H1 (cell line): ENCODE measurements around the gene AGBL4. TPM values are rescaled to one million over a fixed set of nuclear protein-coding genes. Genes with fewer than 3 reads are reported as not detected.

Source experiments
- CTCF ChIA-PET: fragments of 300-600 bp; sonication (Branson Sonifier 250); formaldehyde crosslinking; loops from one replicate; lab custom pipeline; 2021; ENCODE audit not compliant: partially characterized antibody; lab: Charles Lee
- POLR2A ChIA-PET: fragments of 300-600 bp; sonication (Branson Sonifier 250); formaldehyde crosslinking; loops from one replicate; lab custom pipeline; 2021; ENCODE audit warnings: inconsistent platforms; ENCODE audit not compliant: partially characterized antibody; lab: Charles Lee
- DNase-seq, 2 experiments: peaks; one replicate each; pipeline versions ENCODE4 v3.0.0 to v3.0.0-alpha.2; 2010 to 2022; ENCODE audit warnings: low spot score in 2 of 2, low read depth in 1 of 2, mixed read lengths in 1 of 2
- FAIRE-seq: peaks from 2 replicates; lab custom pipeline; 2011; peaks lifted over from hg19 to GRCh38; lab: Jason Lieb, UNC
- H2AFZ ChIP-seq: 2 replicates; pipeline ENCODE4 v1.8.1; 2012; ENCODE audit warnings: low read length, inconsistent platforms
- H2AK5ac ChIP-seq: 2 replicates; pipeline ENCODE4 v1.6.1; 2013; ENCODE audit warnings: low read depth, low read length
- H2BK120ac ChIP-seq: replicated peaks from 2 replicates; pipeline ENCODE3; 2013; ENCODE audit warnings: low read depth, low read length, inconsistent platforms
- H2BK12ac ChIP-seq: 2 replicates; pipeline ENCODE4 v1.6.1; 2013; ENCODE audit warnings: low read depth, low read length
- H2BK15ac ChIP-seq: 2 replicates; pipeline ENCODE4 v1.6.1; 2013; ENCODE audit warnings: low read length
- H2BK20ac ChIP-seq: 2 replicates; pipeline ENCODE4 v1.6.1; 2013; ENCODE audit warnings: low read length
- H2BK5ac ChIP-seq: 2 replicates; pipeline ENCODE4 v1.6.1; 2013; ENCODE audit warnings: low read depth, low read length
- H3K14ac ChIP-seq: 2 replicates; pipeline ENCODE4 v1.6.1; 2013; ENCODE audit warnings: inconsistent platforms; ENCODE audit not compliant: insufficient read length
- H3K18ac ChIP-seq: 2 replicates; pipeline ENCODE4 v1.6.1; 2013; ENCODE audit warnings: low read length; ENCODE audit errors: extremely low read depth
- H3K23ac ChIP-seq: 2 replicates; pipeline ENCODE4 v1.6.1; 2013; ENCODE audit warnings: inconsistent platforms; ENCODE audit not compliant: insufficient read length
- H3K23me2 ChIP-seq: 2 replicates; pipeline ENCODE4 v1.6.1; 2013; ENCODE audit warnings: low read depth, low read length
- H3K27ac ChIP-seq: 2 replicates; pipeline ENCODE4 v1.6.1; 2011; ENCODE audit warnings: low read depth, low read length, inconsistent platforms
- H3K27me3 ChIP-seq, 4 experiments: replicated peaks in 1 of 4; 1 replicate in 1 of 4; 2 replicates in 3 of 4; pipeline versions ENCODE4 v1.6.1 to v1.8.1; 2011 to 2013; ENCODE audit warnings: low read length in 3 of 4, mild to moderate bottlenecking in 3 of 4, inconsistent platforms in 2 of 4, mixed read lengths in 2 of 4, moderate library complexity in 1 of 4; ENCODE audit not compliant: control insufficient read depth in 3 of 4, insufficient read depth in 3 of 4; ENCODE audit errors: extremely low read depth in 1 of 4
- H3K36me3 ChIP-seq, 4 experiments: 2 replicates each; pipeline versions ENCODE4 v1.6.1 to v1.8.1; 2011 to 2013; ENCODE audit warnings: mild to moderate bottlenecking in 4 of 4, low read length in 3 of 4, moderate library complexity in 2 of 4, control low read depth in 1 of 4, inconsistent platforms in 1 of 4; ENCODE audit not compliant: insufficient read depth in 4 of 4, control insufficient read depth in 2 of 4
- H3K4ac ChIP-seq: replicated peaks from 2 replicates; pipeline ENCODE3; 2013; ENCODE audit warnings: low read length, low read depth, mixed read lengths, inconsistent platforms; ENCODE audit not compliant: insufficient read length
- H3K4me1 ChIP-seq, 4 experiments: replicated peaks in 1 of 4; 1 replicate in 1 of 4; 2 replicates in 3 of 4; pipeline versions ENCODE4 v1.6.1 to v1.8.1; 2011 to 2013; ENCODE audit warnings: low read length in 3 of 4, inconsistent platforms in 2 of 4, mixed read lengths in 1 of 4; ENCODE audit not compliant: insufficient read depth in 4 of 4, control insufficient read depth in 3 of 4
- H3K4me2 ChIP-seq, 2 experiments: 2 replicates each; pipeline versions ENCODE4 v1.6.1 to v1.8.1; 2011 to 2013; ENCODE audit warnings: low read depth in 2 of 2, low read length in 2 of 2, control low read depth in 1 of 2, inconsistent platforms in 1 of 2, mild to moderate bottlenecking in 1 of 2; ENCODE audit not compliant: insufficient read depth in 1 of 2
- H3K4me3 ChIP-seq, 4 experiments: fragments of 200-600, 300-600 bp in 1 of 4; sonication (generic), shearing (Covaris generic), sonication (Bioruptor Twin) in 1 of 4; 2 replicates each; pipeline versions ENCODE4 v1.5.1 to v1.8.1; 2011 to 2016; ENCODE audit warnings: low read length in 4 of 4, low read depth in 3 of 4, control low read depth in 2 of 4, inconsistent platforms in 2 of 4, mild to moderate bottlenecking in 2 of 4, mixed read lengths in 1 of 4, moderate library complexity in 1 of 4; ENCODE audit not compliant: insufficient read depth in 2 of 4; ENCODE audit errors: extremely low read depth in 1 of 4
- H3K56ac ChIP-seq: replicated peaks from 2 replicates; pipeline ENCODE3; 2013; ENCODE audit warnings: low read depth, mild to moderate bottlenecking, mixed read lengths, low read length, inconsistent platforms; ENCODE audit not compliant: insufficient read length
- H3K79me1 ChIP-seq: 2 replicates; pipeline ENCODE4 v1.6.1; 2013; ENCODE audit warnings: low read depth, low read length, control low read depth
- H3K79me2 ChIP-seq, 2 experiments: 2 replicates each; pipeline versions ENCODE4 v1.6.1 to v1.8.1; 2012 to 2013; ENCODE audit warnings: low read length in 2 of 2, mild to moderate bottlenecking in 2 of 2, inconsistent platforms in 1 of 2; ENCODE audit not compliant: insufficient read depth in 2 of 2, control insufficient read depth in 1 of 2
- H3K9ac ChIP-seq, 4 experiments: replicated peaks in 1 of 4; 1 replicate in 1 of 4; 2 replicates in 3 of 4; pipeline versions ENCODE4 v1.6.1 to v1.8.1; 2011 to 2013; ENCODE audit warnings: low read depth in 3 of 4, low read length in 3 of 4, control low read depth in 2 of 4, mild to moderate bottlenecking in 2 of 4, moderate library complexity in 2 of 4, inconsistent platforms in 1 of 4; ENCODE audit errors: extremely low read depth in 1 of 4
- H3K9me3 ChIP-seq, 2 experiments: 2 replicates each; pipeline versions ENCODE4 v1.6.1 to v1.8.1; 2012 to 2013; ENCODE audit warnings: mild to moderate bottlenecking in 2 of 2, moderate library complexity in 2 of 2, control low read depth in 1 of 2, inconsistent platforms in 1 of 2, low read depth in 1 of 2, low read length in 1 of 2, mixed read lengths in 1 of 2; ENCODE audit not compliant: insufficient read depth in 2 of 2
- H4K20me1 ChIP-seq, 2 experiments: replicated peaks in 1 of 2; 2 replicates each; pipeline versions ENCODE3 to v1.8.1; 2011 to 2013; ENCODE audit warnings: inconsistent platforms in 2 of 2, low read length in 2 of 2, mild to moderate bottlenecking in 1 of 2; ENCODE audit not compliant: insufficient read depth in 2 of 2, control insufficient read depth in 1 of 2
- H4K5ac ChIP-seq: 2 replicates; pipeline ENCODE4 v1.6.1; 2013; ENCODE audit warnings: low read length, low read depth, mixed read lengths, inconsistent platforms; ENCODE audit not compliant: insufficient read length
- H4K8ac ChIP-seq: 2 replicates; pipeline ENCODE4 v1.8.0; 2013; ENCODE audit warnings: mild to moderate bottlenecking, moderate library complexity, low read length, inconsistent platforms; ENCODE audit not compliant: insufficient read depth; ENCODE audit errors: extremely low read depth
- H4K91ac ChIP-seq: replicated peaks from 2 replicates; pipeline ENCODE3; 2013; ENCODE audit warnings: low read length, mixed read lengths, inconsistent platforms; ENCODE audit not compliant: insufficient read length
- BRCA1 ChIP-seq: IDR thresholded peaks from 2 replicates; pipeline ENCODE4 v1.6.1; 2012; ENCODE audit warnings: low read depth, low read length, improper control_type of control experiment
- CHD2 ChIP-seq: IDR thresholded peaks from 2 replicates; pipeline ENCODE4 v1.6.1; 2012; ENCODE audit warnings: low read length, improper control_type of control experiment
- HDAC2 ChIP-seq, 2 experiments: fragments of 300-600 bp in 1 of 2; sonication (generic) in 1 of 2; IDR thresholded peaks; 2 replicates each; pipeline ENCODE4 v1.6.1; 2011 to 2012; ENCODE audit warnings: low read depth in 2 of 2, low read length in 2 of 2, mild to moderate bottlenecking in 2 of 2, moderate library complexity in 2 of 2, borderline replicate concordance in 1 of 2, inconsistent platforms in 1 of 2
- SP2 ChIP-seq: IDR thresholded peaks from 2 replicates; pipeline ENCODE4 v1.6.1; 2012; ENCODE audit warnings: mild to moderate bottlenecking, low read length, inconsistent platforms
- WGBS, 2 experiments: shearing (Covaris generic) in 1 of 2; methylation state at CpG; one replicate each; pipeline versions ENCODE4 v1.1.6 to v1.1.7; 2013 to 2015; ENCODE audit warnings: low lambda C conversion rate in 2 of 2, mixed read lengths in 2 of 2, inconsistent platforms in 1 of 2, low coverage in 1 of 2, missing lambda C conversion rate in 1 of 2; ENCODE audit not compliant: insufficient replicate concordance in 2 of 2, insufficient coverage in 1 of 2, insufficient read length in 1 of 2; ENCODE audit errors: extremely low coverage in 1 of 2, missing lambda C conversion rate in 1 of 2; 5-methylcytosine and 5-hydroxymethylcytosine counted together
- polyA plus RNA-seq, 7 experiments: library from polyadenylated mRNA; depleted of rRNA in 3 of 7; stranded (reverse) in 5 of 7; unstranded in 2 of 7; fragments of >200 nt in 5 of 7; fragments of 200-250 nt in 2 of 7; gene quantifications; 1 replicate in 5 of 7; 2 replicates in 1 of 7; 4 replicates in 1 of 7; pipeline versions ENCODE4 v1.2.1 to v1.2.3, GENCODE V29; 2011 to 2013; ENCODE audit warnings: missing spikeins in 2 of 7, mixed read lengths in 2 of 7
- total RNA-seq: library from RNA; stranded (reverse); fragmentation: NEBNext Ultra II Directional; extraction: Animal tissue kit (Norgen Biotek cat#: 25700); gene quantifications from 2 replicates; pipeline ENCODE4 v1.2.1, GENCODE V29; 2021

Gene AGBL4
- total and polyA plus RNA-seq, 2 of the 8 experiments (the other 6 are each of a cell fraction or from before 2014, with no cell fraction given) = 0.41 to 0.45 TPM

- DNase-seq = no peak
- no peaks in the 10 kb centered on the region for H3K9me3 ChIP-seq
- H3K23ac ChIP-seq = no peak overlapping the region
- CTCF ChIA-PET = interaction anchor here (0.6 to 8.7 kb wide), 11 partner anchors 15 to 281 kb away, joined by 3 to 76 read pairs (median 4); no protein-coding TSS in a partner anchor
- H3K56ac ChIP-seq = no peak overlapping the region
- no peak overlapping the region for H2BK20ac ChIP-seq
- H4K8ac ChIP-seq = no peak overlapping the region
- no peaks in the 10 kb centered on the region for H3K27me3 ChIP-seq
- peaks cover 0 to 4% (median under 1%) of the 10 kb centered on the region in 4 experiments; a peak in 3 of 7 replicates for H3K4me1 ChIP-seq
- H2AFZ ChIP-seq = peak overlapping the region; percentile 63; the same call in 1 of the 2 replicates
- H2BK12ac ChIP-seq = no peak overlapping the region
- H3K23me2 ChIP-seq = no peaks in the 10 kb centered on the region
- 83% methylated on average over 4 of the region's 4 CpGs; no CpG with 5 or more reads in 1 of the 2 experiments for WGBS, 2 experiments
- H3K9ac ChIP-seq = peak overlapping the region in 2 of 4 experiments; percentile 28 to 43; a peak in 2 of 7 replicates
- H3K27ac ChIP-seq = no peak overlapping the region
- no peak overlapping the region for H3K4ac ChIP-seq
- H3K79me2 ChIP-seq = no peaks in the 10 kb centered on the region
- no peaks in the 10 kb centered on the region for H3K36me3 ChIP-seq
- H4K20me1 ChIP-seq = no peaks in the 10 kb centered on the region
- no peak overlapping the region for H4K91ac ChIP-seq
- FAIRE-seq = no peak
- POLR2A ChIA-PET = interaction anchor here (1.2 kb wide), 1 partner anchor 54 kb away, joined by 3 read pairs; the partner anchor contains the start of gene SPATA6
- no peak overlapping the region; the same call in 1 of the 2 replicates for H3K18ac ChIP-seq
- no peak overlapping the region for H2BK120ac ChIP-seq
- no peak overlapping the region for H3K4me3 ChIP-seq
- H3K79me1 ChIP-seq = no peaks in the 10 kb centered on the region
- no peak overlapping the region for H4K5ac ChIP-seq
- H2BK5ac ChIP-seq = no peak overlapping the region
- no peak overlapping the region for H3K14ac ChIP-seq
- no peak overlapping the region for H2AK5ac ChIP-seq
- 0 out of 4 replicates have a peak overlapping the region, but pooled peaks of 1 of the 2 experiments have one; percentile 30 for H3K4me2 ChIP-seq
- no peak overlapping the region for H2BK15ac ChIP-seq
- no peak for TF ChIP-seq BRCA1
- TF ChIP-seq SP2 = no peak
- TF ChIP-seq HDAC2 (IDR thresholded peaks at IDR 0.05; ENCODE audit: borderline replicate concordance in 1 of 2, low read depth in 2 of 2, low read length in 2 of 2) = no peak
- TF ChIP-seq CHD2 = no peak
Observed at GRCh38 chr1:48526008-48526710, 1497.6 kb downstream of the AGBL4 start.
